Activated naive CD8-positive, alpha-beta T cell treated with anti-CD3 and anti-CD28 coated beads, Interleukin-2, amount 50 U/mL, for 24 hours (primary cell): ENCODE measurements around the gene MICALL1.

ENCODE experiments used
- ATAC-seq: fragments of 150-1000 bp; cut with Tn5 transposase; one replicate; pipeline ENCODE4 v1.10.0; 2021
- DNase-seq: peaks from one replicate; pipeline ENCODE4 v3.0.0; 2021
- H3K27ac Mint-ChIP-seq: one replicate; pipeline ENCODE4 v1.8.0; 2021; ENCODE audit warnings: mild to moderate bottlenecking, mixed read lengths
- H3K27me3 Mint-ChIP-seq: one replicate; pipeline ENCODE4 v1.8.0; 2021; ENCODE audit warnings: mixed read lengths
- H3K36me3 Mint-ChIP-seq: one replicate; pipeline ENCODE4 v1.8.0; 2021; ENCODE audit warnings: low read depth, mixed read lengths
- H3K4me1 Mint-ChIP-seq: one replicate; pipeline ENCODE4 v1.8.0; 2021; ENCODE audit warnings: mixed read lengths
- H3K4me3 Mint-ChIP-seq: one replicate; pipeline ENCODE4 v1.8.0; 2021; ENCODE audit warnings: mild to moderate bottlenecking, moderate library complexity, mixed read lengths
- H3K9me3 Mint-ChIP-seq: one replicate; pipeline ENCODE4 v1.8.0; 2021; ENCODE audit warnings: mixed read lengths

The MICALL1 gene

GRCh38 chr22:37985751-37986281 is 79.7 kb downstream of the MICALL1 start:
- no peak overlapping the region for H3K4me3 Mint-ChIP-seq
- H3K27me3 Mint-ChIP-seq = no peaks in the 10 kb centered on the region
- H3K9me3 Mint-ChIP-seq = no peaks in the 10 kb centered on the region
- ATAC-seq (no peak), DNase-seq (no peak)
- H3K27ac Mint-ChIP-seq = no peak overlapping the region
- no peaks in the 10 kb centered on the region for H3K4me1 Mint-ChIP-seq
- no peaks in the 10 kb centered on the region for H3K36me3 Mint-ChIP-seq

GRCh38 chr22:37986371-37986770 is 80.3 kb downstream of the MICALL1 start:
- H3K9me3 Mint-ChIP-seq = no peaks in the 10 kb centered on the region
- no peaks in the 10 kb centered on the region for H3K36me3 Mint-ChIP-seq
- no peak for DNase-seq
- no peaks in the 10 kb centered on the region for H3K27me3 Mint-ChIP-seq
- no peaks in the 10 kb centered on the region for H3K4me1 Mint-ChIP-seq
- no peak overlapping the region for H3K27ac Mint-ChIP-seq
- no peak for ATAC-seq
- H3K4me3 Mint-ChIP-seq = no peak overlapping the region

GRCh38 chr22:37989146-37990045 is 83.3 kb downstream of the MICALL1 start:
- H3K9me3 Mint-ChIP-seq = no peaks in the 10 kb centered on the region
- H3K4me1 Mint-ChIP-seq = peaks cover 2% of the 10 kb centered on the region
- no peak for DNase-seq
- H3K27me3 Mint-ChIP-seq = no peaks in the 10 kb centered on the region
- no peak overlapping the region for H3K4me3 Mint-ChIP-seq
- H3K27ac Mint-ChIP-seq = no peak overlapping the region
- no peak for ATAC-seq
- H3K36me3 Mint-ChIP-seq = no peaks in the 10 kb centered on the region

- Mint-ChIP-seq H3K27ac (no peak overlapping the region), H3K9me3 (no peaks in the 10 kb centered on the region), H3K27me3 (no peaks in the 10 kb centered on the region), H3K36me3 (no peaks in the 10 kb centered on the region), H3K4me1 (peaks cover 2% of the 10 kb centered on the region), H3K4me3 (no peak overlapping the region)
- no peak for DNase-seq
- ATAC-seq = no peak
Measured at GRCh38 chr22:37990301-37990700, 84.2 kb downstream of the MICALL1 start.

- Mint-ChIP-seq H3K4me3 (no peak overlapping the region), H3K27ac (no peak overlapping the region), H3K4me1 (peaks cover 8% of the 10 kb centered on the region), H3K9me3 (no peaks in the 10 kb centered on the region), H3K36me3 (no peaks in the 10 kb centered on the region), H3K27me3 (no peaks in the 10 kb centered on the region)
- no peak for ATAC-seq
- no peak for DNase-seq
Measured at GRCh38 chr22:37990862-37991261, 84.8 kb downstream of the MICALL1 start.

- ATAC-seq (no peak), DNase-seq (no peak)
- H3K4me3 Mint-ChIP-seq = no peak overlapping the region
- H3K36me3 Mint-ChIP-seq = no peaks in the 10 kb centered on the region
- H3K4me1 Mint-ChIP-seq = peaks cover 13% of the 10 kb centered on the region
- H3K27ac Mint-ChIP-seq = no peak overlapping the region
- no peaks in the 10 kb centered on the region for H3K9me3 Mint-ChIP-seq
- H3K27me3 Mint-ChIP-seq = no peaks in the 10 kb centered on the region
Measured at GRCh38 chr22:37991731-37992442, 85.8 kb downstream of the MICALL1 start.
